ENCODE data around the gene EPB41.

The EPB41 gene

DNA sequence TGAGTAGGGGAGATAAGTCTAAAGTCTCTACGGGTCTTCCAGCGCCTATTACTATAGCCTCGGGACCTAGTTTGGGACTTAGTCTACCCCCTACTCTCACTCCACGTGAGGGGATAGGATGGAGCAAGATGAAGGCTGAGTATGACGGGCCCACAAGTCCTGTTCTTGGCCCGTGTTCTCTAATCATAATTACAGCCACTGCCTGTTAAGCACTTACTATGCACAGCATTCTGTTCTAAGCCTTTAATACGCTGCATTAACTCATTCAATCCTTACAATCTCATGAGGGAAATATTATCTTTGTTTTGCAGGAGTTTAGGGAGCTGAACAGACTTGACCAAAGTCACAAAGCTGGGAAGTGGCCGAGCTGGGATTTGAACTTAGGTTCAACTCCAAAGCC lies 23.9 kb upstream of the EPB41 start:
- H3K4me3 ChIP-seq (ENCODE audit: low read depth, low read length) = no peak overlapping the region

DNA sequence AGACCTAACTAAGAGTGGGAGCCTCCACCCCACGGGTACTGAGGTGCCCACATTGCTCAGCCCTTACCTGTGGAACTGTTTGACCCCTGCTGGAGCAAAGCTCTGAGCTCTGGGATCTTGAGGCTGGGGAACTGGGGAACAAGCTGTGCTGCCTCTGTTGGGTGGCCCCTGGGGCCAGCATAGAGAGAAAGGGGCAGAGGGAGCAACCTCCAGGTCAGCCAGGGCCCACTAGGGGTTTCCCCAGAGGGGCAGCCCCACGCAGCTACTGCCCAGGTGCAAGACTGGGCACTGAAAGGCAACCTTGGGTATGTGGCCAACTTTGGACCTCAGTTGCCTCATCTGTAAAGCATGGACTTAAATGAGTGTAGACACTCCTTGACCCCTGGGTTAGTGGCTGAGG lies 23.5 kb upstream of the EPB41 start:
- H3K4me3 ChIP-seq (ENCODE audit: low read depth, low read length) = no peak overlapping the region

DNA sequence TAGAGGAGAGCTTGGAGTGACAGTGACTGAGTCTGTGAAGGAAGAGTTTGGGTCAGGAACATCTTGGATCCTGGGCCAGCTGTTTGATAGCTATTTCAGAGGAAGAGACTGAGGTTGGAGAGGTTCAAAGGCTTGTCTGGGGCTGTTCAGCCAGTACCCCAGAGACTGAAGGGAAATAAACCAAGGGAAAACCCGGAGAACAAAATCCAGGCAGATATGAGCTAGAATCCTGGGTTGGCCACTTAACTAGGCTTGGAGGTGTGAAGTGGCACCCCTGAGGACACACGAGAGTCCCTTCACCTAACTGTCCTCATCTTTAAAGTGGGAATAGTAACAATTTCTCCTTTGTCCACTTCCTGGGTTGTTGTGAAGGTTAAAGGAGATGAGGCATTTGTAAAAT lies 23.1 kb upstream of the EPB41 start:
- H3K4me3 ChIP-seq (ENCODE audit: low read depth, low read length) = no peak overlapping the region

DNA sequence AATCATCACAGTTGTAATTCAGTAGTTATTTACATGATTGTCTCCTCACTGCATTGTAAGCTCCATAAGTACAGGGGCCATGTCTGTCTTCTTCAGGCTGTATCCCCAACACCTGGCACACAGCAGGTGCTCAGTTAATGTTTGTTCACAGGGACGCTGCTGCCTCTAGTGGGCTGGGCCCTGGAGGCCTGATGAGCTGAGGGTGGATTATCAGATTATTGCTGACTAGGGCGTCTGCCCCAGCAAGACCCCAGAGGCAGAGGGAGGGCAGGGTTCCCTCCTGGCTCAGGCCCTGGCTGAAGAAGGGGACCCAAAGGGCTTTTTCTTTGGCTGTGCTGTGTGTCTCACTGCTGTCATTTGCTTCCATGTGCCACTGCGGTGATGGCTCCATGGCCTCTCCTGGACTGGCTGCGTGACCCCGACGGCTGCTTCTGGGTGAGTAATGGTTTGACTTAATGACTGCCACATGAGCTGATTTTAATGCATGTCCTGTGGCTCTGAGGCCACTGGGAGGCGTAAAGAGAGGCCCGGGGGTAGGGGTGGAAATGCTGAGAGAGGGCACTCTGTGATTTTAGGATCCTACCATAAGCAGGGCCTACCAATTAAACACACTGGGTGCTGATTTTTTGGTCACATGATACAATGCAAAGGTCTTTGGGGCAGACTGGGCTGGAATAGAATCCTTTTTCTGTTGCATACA lies 20.8 kb upstream of the EPB41 start:
- no peak overlapping the region for H3K4me3 ChIP-seq (ENCODE audit: low read depth, low read length)

DNA sequence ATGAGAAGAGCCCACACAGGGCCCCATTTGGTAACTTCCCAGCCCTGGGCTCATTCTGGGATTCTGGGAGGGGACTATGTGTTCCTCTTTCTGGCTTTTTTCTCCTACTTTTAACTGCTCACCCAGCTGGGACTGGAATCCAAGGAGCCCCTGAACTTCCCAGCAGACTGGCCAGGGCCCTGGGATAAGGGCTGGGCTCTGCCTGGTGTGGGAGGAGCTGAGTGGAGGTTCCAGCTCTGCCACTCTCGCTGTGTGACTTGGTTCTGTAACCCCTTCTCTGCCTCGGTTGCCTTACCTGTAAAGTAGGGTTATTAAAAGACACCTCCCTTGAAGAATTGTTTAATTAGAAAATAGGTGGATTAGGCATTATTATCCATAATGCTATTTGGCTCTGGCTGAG lies 19.6 kb upstream of the EPB41 start:
- no peak overlapping the region for H3K4me3 ChIP-seq (ENCODE audit: low read depth, low read length)

DNA sequence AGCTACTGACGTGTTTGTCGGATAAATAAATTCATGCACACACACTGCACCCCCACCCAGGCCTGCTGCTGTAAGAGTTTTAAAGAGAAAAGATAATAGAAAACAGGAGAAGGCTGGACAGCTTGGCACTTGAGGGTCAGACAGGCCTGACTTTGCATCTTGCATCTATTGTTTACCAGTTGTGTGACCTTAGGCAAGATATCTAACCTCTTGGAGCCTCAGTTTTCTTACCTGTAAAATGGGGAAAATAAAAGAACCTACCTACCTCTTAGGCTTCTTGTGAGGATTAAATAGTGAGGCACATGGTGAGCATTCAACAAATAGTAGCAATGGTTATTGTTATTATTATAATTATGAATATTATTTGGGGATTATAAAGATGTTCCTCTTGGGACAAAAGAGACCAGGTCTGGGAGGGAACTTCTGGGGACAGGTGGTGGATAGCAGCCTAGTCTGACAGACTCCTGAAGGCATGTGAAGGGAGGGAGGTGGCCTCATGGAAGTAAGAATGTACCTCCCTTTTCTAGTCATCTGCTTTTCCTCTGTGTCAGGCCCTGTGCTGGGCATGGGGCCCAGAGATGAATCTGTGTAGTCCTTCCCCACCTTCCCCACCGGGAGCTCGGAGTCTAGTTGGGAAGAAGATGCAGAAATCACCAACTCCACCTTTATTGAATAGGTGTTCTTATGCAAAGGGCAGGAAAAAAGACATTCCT lies 18.3 kb upstream of the EPB41 start:
- no peak overlapping the region for H3K4me3 ChIP-seq (ENCODE audit: low read depth, low read length)

DNA sequence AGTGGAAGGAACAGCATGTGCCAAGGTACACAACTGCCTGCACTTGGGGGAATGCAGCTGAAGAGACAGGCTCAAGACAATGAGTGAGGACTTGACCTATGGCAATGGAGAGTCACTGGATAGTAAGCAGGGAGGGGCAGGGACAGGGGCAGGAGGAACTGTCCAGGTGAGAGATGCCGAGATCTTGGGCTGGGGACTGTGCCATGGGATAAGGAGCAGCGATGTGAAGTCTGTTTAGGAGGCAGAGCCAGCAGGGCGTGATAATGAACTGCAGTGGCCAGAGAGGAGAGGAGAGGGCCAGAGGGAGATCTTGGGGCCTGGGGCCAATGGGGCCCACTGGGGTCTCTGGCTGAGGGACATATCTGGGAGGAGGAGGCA lies 17.8 kb upstream of the EPB41 start:
- H3K4me3 ChIP-seq (ENCODE audit: low read depth, low read length) = no peak overlapping the region

DNA sequence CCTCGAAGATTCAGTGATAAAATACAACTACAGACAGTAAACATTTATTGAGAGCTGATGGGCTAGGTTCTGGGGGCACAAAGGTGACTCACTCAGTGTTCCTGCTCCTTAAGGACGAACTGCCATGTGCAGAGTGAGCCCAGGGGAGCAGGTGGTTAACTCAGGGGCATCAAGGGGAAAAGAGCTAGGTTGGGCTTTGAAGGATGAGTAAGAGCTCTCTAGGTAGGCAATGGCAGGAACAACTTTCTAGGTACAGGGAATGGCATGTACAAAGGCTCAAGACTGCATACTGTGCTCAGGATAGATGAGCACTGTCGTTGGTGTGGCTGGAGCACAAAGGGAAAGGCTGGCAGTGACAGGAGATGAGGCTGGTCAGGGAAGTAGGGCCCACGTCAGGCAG lies 16.6 kb upstream of the EPB41 start:
- H3K4me3 ChIP-seq (ENCODE audit: low read depth, low read length) = no peak overlapping the region

DNA sequence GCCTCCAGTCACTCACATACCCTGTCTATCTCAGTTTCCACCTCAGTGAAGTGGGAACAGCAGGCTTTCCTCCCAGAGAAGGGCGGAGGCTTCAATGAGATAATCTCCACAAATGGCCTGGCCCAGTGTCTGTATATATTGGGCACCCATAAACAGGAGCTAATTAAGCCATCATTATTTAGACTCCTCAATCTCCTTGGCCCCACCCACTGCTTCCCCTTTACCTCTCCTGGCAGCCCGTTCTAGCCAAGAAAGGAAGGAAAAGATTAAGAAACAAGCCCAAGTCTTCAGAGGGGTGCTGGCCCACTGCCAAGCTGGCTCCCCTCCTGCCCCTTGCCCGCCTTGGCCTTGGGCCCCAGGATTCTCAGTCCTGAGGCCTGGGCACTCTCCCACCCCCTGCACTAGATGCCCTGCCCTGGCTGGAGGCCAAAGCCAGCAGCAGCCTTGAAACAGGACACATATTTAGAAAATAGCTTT lies 15.9 kb upstream of the EPB41 start:
- H3K4me3 ChIP-seq (ENCODE audit: low read depth, low read length) = no peak overlapping the region

DNA sequence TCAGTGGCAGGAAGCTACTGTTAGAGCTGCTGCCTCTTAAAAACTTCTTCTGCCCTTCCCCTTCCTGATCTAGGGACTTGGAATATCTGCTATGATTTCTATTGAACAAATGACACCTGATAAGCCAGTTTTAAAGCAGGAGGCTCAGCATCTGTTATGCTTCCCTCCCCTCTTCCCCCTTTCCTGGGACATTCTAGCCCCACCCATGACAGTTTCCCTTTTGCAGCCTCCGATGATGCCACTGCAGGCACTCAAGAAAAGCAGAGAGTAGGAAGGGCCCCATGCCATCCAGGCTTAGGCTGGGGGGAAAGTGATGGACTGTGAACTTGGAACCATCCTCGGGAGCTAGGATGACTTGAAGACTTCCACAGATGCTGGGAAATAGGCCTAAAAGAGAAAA lies 15.1 kb upstream of the EPB41 start:
- no peak overlapping the region for H3K4me3 ChIP-seq (ENCODE audit: low read depth, low read length)

DNA sequence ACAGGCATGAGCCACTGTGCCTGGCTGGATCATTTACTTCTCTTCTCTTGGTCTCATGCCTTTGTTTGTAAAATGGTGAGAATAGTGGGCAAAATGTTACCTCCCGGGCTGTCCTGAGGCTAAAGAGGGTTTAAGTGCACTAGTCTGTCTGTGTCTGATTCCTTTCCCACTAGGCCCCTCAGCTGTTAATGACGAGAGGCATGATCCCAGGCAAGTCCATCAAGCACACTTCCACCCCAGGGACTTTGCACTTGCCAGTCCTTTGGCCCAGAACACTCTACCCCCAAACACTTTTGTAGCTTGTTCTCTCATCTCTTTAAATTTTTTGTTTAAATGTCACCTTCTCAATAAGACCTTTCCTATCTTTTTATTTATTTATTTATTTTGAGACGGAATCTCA lies 13.8 kb upstream of the EPB41 start:
- no peak overlapping the region for H3K4me3 ChIP-seq (ENCODE audit: low read depth, low read length)

DNA sequence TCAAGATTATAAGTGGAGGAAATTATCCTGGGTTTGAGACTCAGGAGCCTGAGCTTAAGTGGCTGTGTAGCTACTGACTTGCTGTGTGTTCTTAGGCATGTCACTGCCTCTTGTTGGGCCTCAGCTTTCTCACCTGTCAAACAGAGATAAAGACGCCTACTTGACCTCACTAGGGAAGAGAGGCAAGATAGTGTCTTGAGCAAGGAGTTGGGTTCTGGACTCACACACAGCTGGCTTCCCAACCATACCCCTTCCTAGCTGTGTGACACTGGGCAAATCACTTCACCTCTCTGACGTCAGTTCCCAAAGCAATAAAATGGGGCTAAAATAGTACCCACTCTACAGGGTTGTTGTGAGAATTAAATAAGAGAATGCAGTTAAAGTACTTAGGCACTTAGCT lies 11.6 kb upstream of the EPB41 start:
- no peak overlapping the region for H3K4me3 ChIP-seq (ENCODE audit: low read depth, low read length)

DNA sequence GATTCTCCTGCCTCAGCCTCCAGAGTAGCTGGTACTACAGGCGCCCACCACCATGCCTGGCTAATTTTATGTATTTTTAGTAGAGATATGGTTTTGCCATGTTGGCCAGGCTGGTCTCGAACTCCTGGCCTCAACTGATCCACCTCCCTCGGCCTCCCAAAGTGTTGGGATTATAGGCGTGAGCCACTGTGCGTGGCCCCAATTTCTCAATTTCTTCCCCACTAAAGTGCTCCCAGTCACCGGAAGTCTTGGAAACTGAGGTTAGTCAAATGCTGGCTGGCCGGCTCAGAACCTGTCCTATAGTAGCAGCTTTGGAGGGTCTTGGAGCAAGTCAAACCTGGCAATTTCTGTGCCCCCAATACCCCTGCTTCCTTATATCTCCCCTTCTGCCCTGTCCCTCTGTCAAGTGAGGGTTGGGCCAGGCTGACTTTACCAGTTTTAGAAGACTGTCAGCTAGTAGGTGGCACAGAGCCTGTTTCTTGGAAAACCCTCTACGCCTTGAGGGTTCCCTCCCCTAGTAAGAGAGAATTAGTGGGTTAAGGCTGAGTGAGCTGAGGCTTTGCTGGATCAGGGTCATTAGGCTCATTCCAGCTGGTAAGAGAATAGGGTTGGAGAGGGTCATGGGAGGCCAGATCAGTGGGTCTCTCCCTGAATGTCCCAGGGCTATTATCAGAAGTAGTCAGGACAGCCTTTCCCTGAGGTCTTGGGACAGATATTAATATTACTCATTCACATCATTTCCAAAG lies 8.3 kb upstream of the EPB41 start:
- no peak overlapping the region for H3K4me3 ChIP-seq (ENCODE audit: low read depth, low read length)

DNA sequence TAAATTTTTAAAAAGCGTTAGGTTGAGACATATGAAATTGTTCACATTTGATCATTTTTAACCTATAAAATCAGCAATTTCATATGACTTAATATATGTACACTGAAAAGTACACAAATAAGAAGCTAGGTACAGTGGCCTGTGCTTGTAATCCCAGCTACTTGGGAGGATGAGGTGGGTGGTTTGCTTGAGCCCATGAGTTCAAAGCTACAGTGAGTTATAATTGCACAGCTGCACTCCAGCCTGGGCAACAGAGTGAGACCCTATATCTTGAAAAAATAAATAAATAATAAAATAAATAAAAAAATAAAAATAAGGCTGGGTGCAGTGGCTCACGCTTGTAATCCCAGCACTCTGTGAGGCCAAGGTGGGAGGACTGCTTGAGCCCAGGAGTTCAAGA lies 5.2 kb upstream of the EPB41 start:
- no peak overlapping the region for H3K4me3 ChIP-seq (ENCODE audit: low read depth, low read length)

DNA sequence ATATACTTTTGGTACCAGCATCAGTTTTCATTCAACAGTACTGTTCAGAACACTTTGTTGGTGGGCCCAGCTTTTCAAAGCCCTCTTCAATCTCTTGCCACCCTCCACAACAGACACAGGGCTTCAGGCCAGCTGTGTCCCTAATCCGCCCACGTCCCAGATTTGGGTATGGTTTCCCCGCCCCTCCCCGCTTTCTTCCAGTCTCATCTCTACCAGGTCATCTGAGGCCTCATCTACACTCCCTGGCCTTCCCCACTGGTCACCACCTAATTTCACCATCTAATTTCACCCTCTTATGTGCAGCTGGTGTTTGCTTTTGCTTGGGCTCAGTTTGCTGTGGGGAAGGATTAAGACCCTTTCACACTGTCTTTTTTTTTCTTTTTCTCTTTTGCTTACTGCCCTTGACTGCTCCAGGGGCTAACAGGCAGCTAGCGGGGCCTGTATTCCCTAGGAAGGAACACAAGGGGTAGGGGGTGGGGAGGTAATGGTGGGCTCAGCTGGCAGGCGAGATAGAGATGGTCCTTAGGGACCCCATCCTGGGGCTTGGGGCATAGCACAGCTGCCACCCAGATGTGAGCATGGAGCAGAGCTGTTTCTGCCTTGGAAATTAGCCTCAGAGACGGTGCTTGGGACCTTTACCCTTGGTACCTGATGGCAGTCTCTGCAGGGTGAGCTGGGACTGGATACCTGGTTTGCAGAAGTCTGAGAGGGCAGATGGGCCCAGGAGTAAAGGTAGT lies 3.8 kb upstream of the EPB41 start:
- no peak overlapping the region for H3K4me3 ChIP-seq (ENCODE audit: low read depth, low read length)

DNA sequence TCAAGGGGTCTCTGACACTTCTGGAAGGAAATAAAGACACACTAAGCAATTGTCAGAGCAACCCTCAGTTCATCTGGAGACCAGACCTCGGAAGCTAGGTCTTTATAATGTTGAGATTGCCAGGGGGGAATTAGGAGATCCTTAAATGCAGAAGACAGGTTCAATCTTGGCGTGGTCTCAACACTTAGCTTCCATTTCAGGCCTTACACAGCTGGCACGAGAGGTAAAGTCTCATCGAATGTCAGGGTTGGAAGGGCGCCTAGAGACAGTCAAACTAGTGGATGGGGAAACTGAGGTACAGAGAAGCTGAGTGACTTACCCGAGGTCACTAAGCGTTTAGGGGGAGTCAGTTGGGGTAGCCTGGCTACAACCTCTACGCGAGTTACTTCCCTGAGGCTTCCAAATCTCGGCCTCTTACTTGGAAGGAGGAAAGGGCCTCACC lies 562 bp upstream of the EPB41 start:
- no peak overlapping the region for H3K4me3 ChIP-seq (ENCODE audit: low read depth, low read length)

DNA sequence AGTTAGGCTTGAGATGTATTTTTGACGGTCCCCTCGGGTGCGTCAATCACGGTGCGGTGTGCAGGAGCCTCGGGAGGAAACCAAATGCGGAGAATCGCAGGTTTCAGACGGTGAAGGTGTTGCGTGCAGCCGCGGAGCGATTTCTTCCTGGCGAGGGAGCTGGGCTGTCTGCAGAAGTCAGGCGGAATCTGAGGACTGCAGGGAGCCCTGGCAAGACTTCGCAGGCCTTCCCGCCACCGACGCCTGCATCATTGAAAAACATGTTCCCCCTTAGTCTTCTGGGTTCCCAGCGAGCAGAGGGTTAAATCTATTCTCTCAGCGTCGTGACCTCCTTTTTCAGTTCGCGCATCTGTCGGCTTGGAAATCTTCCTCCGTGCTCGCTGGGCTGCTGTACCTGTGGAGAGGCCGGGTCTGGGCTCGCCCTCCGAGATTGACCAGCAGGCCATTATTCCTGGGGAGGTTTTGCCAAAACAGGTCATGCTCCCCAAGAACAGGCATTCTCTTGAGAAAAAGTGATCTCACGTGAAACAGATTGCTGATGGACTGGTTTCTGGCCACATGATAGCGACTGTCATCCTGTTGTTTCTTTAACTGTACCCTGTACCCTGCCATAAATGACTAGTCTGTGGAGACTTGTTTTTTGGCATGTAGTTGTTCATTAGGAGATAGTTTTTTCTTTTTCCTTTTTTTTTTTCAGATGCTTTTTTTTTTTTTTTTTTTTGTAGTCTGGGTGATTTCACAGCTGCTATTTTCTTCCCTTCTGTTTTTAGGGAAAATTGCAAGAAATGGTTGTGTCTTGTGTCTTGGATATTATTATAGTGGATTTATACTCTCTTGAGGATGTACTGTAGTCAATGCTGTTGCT lies 894 bp downstream of the EPB41 start:
- H3K4me3 ChIP-seq (ENCODE audit: low read depth, low read length) = peak overlapping the region; percentile 75

DNA sequence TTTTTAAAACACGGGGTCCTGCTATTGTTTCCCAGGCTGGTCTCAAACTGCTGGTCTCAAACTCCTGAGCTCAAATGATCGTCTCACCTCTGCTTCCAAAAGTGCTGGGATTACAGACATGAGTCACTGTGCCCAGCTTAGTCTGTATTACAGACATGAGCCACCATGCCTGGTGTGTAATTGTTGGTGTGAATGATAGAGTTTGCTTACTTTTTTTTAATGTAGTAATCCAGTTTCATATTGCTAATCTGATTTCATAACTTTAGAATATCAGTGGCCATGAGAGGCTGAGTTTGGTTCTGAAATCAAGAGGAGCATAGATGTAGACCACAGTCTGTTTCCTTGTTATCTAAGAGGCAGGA lies 3.4 kb downstream of the EPB41 start:
- no peak overlapping the region for H3K4me3 ChIP-seq (ENCODE audit: low read depth, low read length)

DNA sequence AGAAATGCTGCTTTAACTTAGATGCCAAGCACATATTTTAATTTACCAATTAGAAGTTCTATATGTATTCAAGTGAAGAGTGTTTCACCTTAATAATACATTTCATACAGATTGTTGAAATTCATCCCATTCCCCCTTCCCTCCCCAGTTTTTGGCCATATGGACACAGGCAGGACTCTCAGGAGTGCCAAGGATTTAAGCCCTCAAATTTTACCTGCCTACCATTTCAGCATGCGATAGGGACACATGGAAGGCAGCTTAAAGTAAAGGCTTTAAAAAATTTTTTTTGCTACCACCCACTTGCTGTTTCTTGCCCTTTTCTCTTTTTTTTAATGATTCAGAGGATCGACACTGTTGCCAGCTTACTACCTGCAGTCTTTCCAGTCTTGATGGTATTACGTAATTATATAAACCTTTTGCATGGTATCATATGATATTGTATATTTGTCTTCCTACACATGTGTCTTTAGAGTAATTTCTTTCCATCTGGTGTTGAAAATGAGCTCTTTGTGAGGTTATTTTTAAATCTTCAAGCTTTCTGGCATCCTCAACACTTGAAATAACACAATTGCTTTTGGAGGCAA lies 7.0 kb downstream of the EPB41 start:
- no peak overlapping the region for H3K4me3 ChIP-seq (ENCODE audit: low read depth, low read length)

DNA sequence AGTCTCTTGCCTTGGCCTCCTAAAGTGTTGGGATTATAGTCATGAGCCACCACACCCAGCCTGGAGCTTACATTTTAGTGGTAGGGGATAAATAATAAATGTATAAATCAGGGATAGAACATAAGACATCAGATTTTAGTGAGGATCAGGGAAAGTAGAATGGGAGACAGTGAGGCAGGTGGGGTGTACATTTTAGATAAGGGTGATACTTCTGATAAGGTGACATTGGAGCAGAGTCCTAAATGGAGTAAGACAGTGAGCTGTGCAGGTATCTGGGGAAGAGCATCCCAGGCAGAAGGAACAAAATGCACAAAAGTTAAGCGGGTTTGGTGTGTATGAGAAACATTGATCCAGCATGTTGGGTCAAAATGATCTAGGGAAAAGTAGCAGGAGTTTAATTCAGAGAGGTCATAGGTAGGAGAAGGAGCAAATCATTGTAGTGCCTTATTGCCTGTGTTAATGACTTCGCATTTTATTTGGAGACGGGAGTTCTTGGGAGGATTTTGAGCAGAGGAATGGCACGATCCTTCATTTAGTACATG lies 11.1 kb downstream of the EPB41 start:
- no peak overlapping the region for H3K4me3 ChIP-seq (ENCODE audit: low read depth, low read length)

Measured in iPS-11a (cell line).